ENCODE results near the gene TICAM1.
"Not testable (repeated sequence)": the region's sequence is repeated elsewhere in the genome, so short reads cannot be mapped to it uniquely, and the experiment has no call there.

TICAM1 gene

GRCh38 chr19:4800591-4801081 lies 30.9 kb downstream of the TICAM1 start:
- Histone ChIP-seq H3K4me1 (no peaks in the 10 kb centered on the region), H3K27me3 (no peaks in the 10 kb centered on the region), H3K4me3 (ENCODE audit: low read depth, low read length) (no peak overlapping the region), H3K9me3 (no peaks in the 10 kb centered on the region), H3K36me3 (peaks cover 12% of the 10 kb centered on the region)
- no peak for DNase-seq
- no peak for TF ChIP-seq CTCF (IDR thresholded peaks at IDR 0.05; ENCODE audit: low read depth, low read length)

- Histone ChIP-seq H3K4me3 (ENCODE audit: low read depth, low read length) (no peak overlapping the region), H3K27me3 (no peaks in the 10 kb centered on the region), H3K4me1 (peaks cover 5% of the 10 kb centered on the region; the same call in 1 of the 2 replicates), H3K36me3 (peaks cover 32% of the 10 kb centered on the region), H3K9me3 (no peaks in the 10 kb centered on the region)
- DNase-seq, result no peak
- TF ChIP-seq CTCF (IDR thresholded peaks at IDR 0.05; ENCODE audit: low read depth, low read length), result no peak
Observed at GRCh38 chr19:4795400-4795799, 36.1 kb downstream of the TICAM1 start.

- DNase-seq, result no peak
- TF ChIP-seq CTCF (IDR thresholded peaks at IDR 0.05; ENCODE audit: low read depth, low read length), result no peak
- H3K27me3 ChIP-seq, result no peaks in the 10 kb centered on the region
- H3K4me3 ChIP-seq (ENCODE audit: low read depth, low read length), result no peak overlapping the region
- peaks cover 5% of the 10 kb centered on the region; the same call in 1 of the 2 replicates for H3K4me1 ChIP-seq
- no peaks in the 10 kb centered on the region for H3K9me3 ChIP-seq
- H3K36me3 ChIP-seq, result peaks cover 32% of the 10 kb centered on the region
Observed at GRCh38 chr19:4794971-4795370, 36.5 kb downstream of the TICAM1 start.

- DNase-seq, H3K27me3 ChIP-seq, H3K4me1 ChIP-seq, H3K9me3 ChIP-seq: not testable (repeated sequence)
- peaks cover 32% of the 10 kb centered on the region for H3K36me3 ChIP-seq
- peak overlapping the region; percentile 82 for H3K4me3 ChIP-seq (ENCODE audit: low read depth, low read length)
Observed at GRCh38 chr19:4793278-4793677, 38.2 kb downstream of the TICAM1 start.

GRCh38 chr19:4792866-4793195 lies 38.7 kb downstream of the TICAM1 start:
- not testable (repeated sequence) for H3K4me1 ChIP-seq, H3K27me3 ChIP-seq, H3K9me3 ChIP-seq, DNase-seq
- peaks cover 32% of the 10 kb centered on the region for H3K36me3 ChIP-seq
- H3K4me3 ChIP-seq (ENCODE audit: low read depth, low read length), result peak overlapping the region; percentile 82

- not testable (repeated sequence) for H3K9me3 ChIP-seq, H3K27me3 ChIP-seq, H3K4me1 ChIP-seq, DNase-seq
- peaks cover 32% of the 10 kb centered on the region for H3K36me3 ChIP-seq
- H3K4me3 ChIP-seq (ENCODE audit: low read depth, low read length), result peak overlapping the region; percentile 82
Observed at GRCh38 chr19:4792019-4792865, 39.3 kb downstream of the TICAM1 start.

GRCh38 chr19:4791183-4792018 lies 40.1 kb downstream of the TICAM1 start, which contains the start of gene FEM1A:
Gene FEM1A, plus strand, starts transcription at chr19:4791734. Its CDS starts 121 bp downstream, at chr19:4791855.
- peaks cover 5% of the 10 kb centered on the region; the same call in 1 of the 2 replicates for H3K4me1 ChIP-seq
- TF ChIP-seq CTCF (IDR thresholded peaks at IDR 0.05; ENCODE audit: low read depth, low read length), result peak; percentile 98

GRCh38 chr19:4786412-4787016 lies 45.0 kb downstream of the TICAM1 start:
- H3K36me3 ChIP-seq; H3K4me3 ChIP-seq (ENCODE audit: low read depth, low read length); H3K9me3 ChIP-seq; H3K4me1 ChIP-seq; H3K27me3 ChIP-seq; DNase-seq: not testable (repeated sequence)

More at GRCh38 chr19:4791183-4792018, 40.1 kb downstream of the TICAM1 start, which contains the start of gene FEM1A:
- H3K9me3 ChIP-seq, result no peaks in the 10 kb centered on the region
- H3K4me3 ChIP-seq (ENCODE audit: low read depth, low read length), result peak within 1 kb of the TSS; percentile 82
- peak; percentile 98 for DNase-seq
- no peaks in the 10 kb centered on the region for H3K27me3 ChIP-seq
- H3K36me3 ChIP-seq, result peaks cover 26% of the 10 kb centered on the region

Data from BE2C (cell line).